NOMO-1 treated with DMSO at 0.1 percent for 48 hours (cell line): Measurements from ENCODE around the gene PTPN14.

ENCODE experiments used
- DNase-seq: peaks from one replicate; lab custom pipeline; 2025; ENCODE audit not compliant: unreplicated experiment; lab: John Stamatoyannopoulos, UW

PTPN14 gene

GRCh38 chr1:214318956-214319736 lies 232.3 kb downstream of the PTPN14 start:
- DNase-seq, result no peak

GRCh38 chr1:214318356-214318755 lies 233.0 kb downstream of the PTPN14 start:
- no peak for DNase-seq

GRCh38 chr1:214317734-214318133 lies 233.7 kb downstream of the PTPN14 start:
- DNase-seq, result no peak

GRCh38 chr1:214317300-214317699 lies 234.1 kb downstream of the PTPN14 start:
- DNase-seq, result no peak

- no peak for DNase-seq
These were observed 234.8 kb downstream of the PTPN14 start for GRCh38 chr1:214316593-214316992.

GRCh38 chr1:214314178-214314843 lies 237.1 kb downstream of the PTPN14 start:
- no peak for DNase-seq

- DNase-seq, result no peak
These were observed 238.8 kb downstream of the PTPN14 start for GRCh38 chr1:214312530-214313051.

- DNase-seq, result no peak
These were observed 240.4 kb downstream of the PTPN14 start for GRCh38 chr1:214310777-214311690.

- peak; percentile 56 for DNase-seq
These were observed 241.4 kb downstream of the PTPN14 start for GRCh38 chr1:214310010-214310409.

GRCh38 chr1:214306269-214306668 lies 245.1 kb downstream of the PTPN14 start:
- DNase-seq, result no peak

- no peak for DNase-seq
These were observed 246.1 kb downstream of the PTPN14 start for GRCh38 chr1:214305164-214305751.

GRCh38 chr1:214303141-214303930 lies 248.1 kb downstream of the PTPN14 start:
- no peak for DNase-seq

GRCh38 chr1:214301526-214301925 lies 249.9 kb downstream of the PTPN14 start:
- no peak for DNase-seq

GRCh38 chr1:214300149-214300780 lies 251.1 kb downstream of the PTPN14 start:
- no peak for DNase-seq
